Stimulated activated naive CD8-positive, alpha-beta T cell treated with anti-CD3 and anti-CD28 coated beads, Interleukin-15, amount 100 ng/mL, for 72 hours (primary cell): ENCODE results near the gene CENPP.
"Not testable (repeated sequence)": the region's sequence is repeated elsewhere in the genome, so short reads cannot be mapped to it uniquely, and the experiment has no call there.

ENCODE experiments used
- ATAC-seq: fragments of 150-1000 bp; cut with Tn5 transposase; 2 replicates; pipeline ENCODE4 v1.10.0; 2021; ENCODE audit warnings: mild to moderate bottlenecking, moderate library complexity
- DNase-seq, 2 donors: peaks; one replicate each; pipeline ENCODE4 v3.0.0; 2021 to 2022
- H3K27ac Mint-ChIP-seq, 2 donors: one replicate each; pipeline ENCODE4 v1.8.0; 2022; ENCODE audit warnings: mild to moderate bottlenecking in 2 of 2, mixed read lengths in 2 of 2, moderate library complexity in 2 of 2
- H3K27me3 Mint-ChIP-seq: one replicate; pipeline ENCODE4 v1.8.0; 2022; ENCODE audit warnings: mixed read lengths
- H3K4me1 Mint-ChIP-seq: one replicate; pipeline ENCODE4 v1.8.0; 2022; ENCODE audit warnings: mild to moderate bottlenecking, mixed read lengths
- H3K4me3 Mint-ChIP-seq, 2 donors: one replicate each; pipeline ENCODE4 v1.8.0; 2022; ENCODE audit warnings: mild to moderate bottlenecking in 2 of 2, mixed read lengths in 2 of 2, moderate library complexity in 1 of 2
- H3K9me3 Mint-ChIP-seq, 2 donors: one replicate each; pipeline ENCODE4 v1.8.0; 2022; ENCODE audit warnings: mixed read lengths in 2 of 2

The CENPP gene

DNA sequence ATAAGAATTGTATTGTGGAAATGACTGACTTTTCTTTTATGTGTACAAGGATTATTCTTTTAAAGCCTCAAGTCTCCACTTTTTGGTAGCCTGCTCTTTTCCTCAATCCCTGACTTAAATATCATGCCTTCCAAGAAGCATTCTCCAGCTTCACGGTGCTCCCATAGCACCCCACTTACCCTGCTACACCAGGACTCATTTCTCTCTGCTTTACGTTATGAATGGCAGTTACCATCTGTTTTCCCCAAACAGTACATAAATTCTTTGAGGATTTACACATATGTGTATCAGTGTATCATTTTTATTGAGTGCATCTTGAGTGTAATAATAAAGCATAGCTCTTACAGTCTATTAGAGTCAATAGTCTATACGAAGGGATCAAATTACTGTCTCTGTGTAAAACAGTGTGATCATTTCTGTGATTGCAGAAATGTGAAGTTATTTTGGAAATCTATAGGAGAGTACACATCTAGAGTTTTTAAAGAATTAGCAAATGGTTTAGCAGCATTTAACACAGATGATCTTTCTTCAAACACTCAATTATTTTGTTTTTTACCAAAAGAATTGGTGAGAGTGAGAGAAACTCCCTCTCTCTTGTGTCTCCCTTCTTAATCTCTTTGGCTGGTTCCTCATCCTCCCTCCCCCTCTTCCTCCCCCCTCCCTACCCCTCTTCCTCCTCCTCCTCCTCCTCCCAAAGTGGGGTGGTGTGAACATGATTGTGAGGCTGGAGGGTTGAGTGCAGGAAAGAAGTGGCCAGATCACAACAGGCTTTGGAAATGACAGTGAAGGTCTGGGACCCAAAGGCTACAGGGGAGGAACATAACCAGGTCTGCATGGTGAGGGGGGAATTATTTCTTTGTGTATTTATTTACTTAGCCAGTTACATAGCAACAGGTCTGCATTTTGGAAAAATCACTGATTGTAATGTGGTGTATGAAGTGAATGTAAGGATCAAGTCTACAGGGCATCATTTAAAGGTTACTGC is 237.7 kb downstream of the CENPP start:
- no peak for DNase-seq
- Mint-ChIP-seq H3K4me3 (no peak overlapping the region), H3K27ac (no peak overlapping the region), H3K9me3 (no peaks in the 10 kb centered on the region), H3K4me1 (peaks cover 8% of the 10 kb centered on the region), H3K27me3 (no peaks in the 10 kb centered on the region)
- no peak for ATAC-seq

GRCh38 chr9:92564504-92564903 is 238.8 kb downstream of the CENPP start:
- no peak for DNase-seq
- H3K4me1 Mint-ChIP-seq = peaks cover 8% of the 10 kb centered on the region
- ATAC-seq = no peak

GRCh38 chr9:92564982-92565381 is 239.2 kb downstream of the CENPP start:
- Mint-ChIP-seq H3K9me3 (no peaks in the 10 kb centered on the region), H3K4me3 (no peak overlapping the region), H3K27me3 (no peaks in the 10 kb centered on the region), H3K4me1 (peaks cover 8% of the 10 kb centered on the region), H3K27ac (no peak overlapping the region)
- ATAC-seq (no peak), DNase-seq (no peak)

More at GRCh38 chr9:92564504-92564903, 238.8 kb downstream of the CENPP start:
- H3K27me3 Mint-ChIP-seq = no peaks in the 10 kb centered on the region
- H3K4me3 Mint-ChIP-seq = no peak overlapping the region
- H3K9me3 Mint-ChIP-seq = no peaks in the 10 kb centered on the region
- H3K27ac Mint-ChIP-seq = no peak overlapping the region

DNA sequence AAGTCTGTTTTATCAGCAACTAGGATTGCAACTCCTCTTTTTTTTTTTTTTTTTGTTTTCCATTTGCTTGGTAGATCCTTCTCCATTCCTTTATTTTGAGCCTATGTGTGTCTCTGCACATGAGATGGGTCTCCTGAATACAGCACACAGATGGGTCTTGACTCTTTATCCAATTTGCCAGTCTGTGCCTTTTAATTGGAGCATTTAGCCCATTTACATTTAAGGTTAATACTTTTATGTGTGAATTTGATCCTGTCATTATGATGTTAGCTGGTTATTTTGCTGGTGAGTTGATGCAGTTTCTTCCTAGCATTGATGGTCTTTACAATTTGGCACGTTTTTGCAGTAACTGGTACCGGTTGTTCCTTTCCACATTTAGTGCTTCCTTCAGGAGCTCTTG is 246.1 kb downstream of the CENPP start:
- not testable (repeated sequence) for ATAC-seq

GRCh38 chr9:92573612-92574011 is 247.9 kb downstream of the CENPP start:
- not testable (repeated sequence) for DNase-seq, H3K9me3 Mint-ChIP-seq, H3K27ac Mint-ChIP-seq, H3K27me3 Mint-ChIP-seq, H3K4me3 Mint-ChIP-seq, ATAC-seq, H3K4me1 Mint-ChIP-seq

More for the DNA sequence above, 246.1 kb downstream of the CENPP start:
- H3K27me3 Mint-ChIP-seq, H3K4me3 Mint-ChIP-seq, H3K27ac Mint-ChIP-seq, H3K4me1 Mint-ChIP-seq, DNase-seq, H3K9me3 Mint-ChIP-seq: not testable (repeated sequence)

- Mint-ChIP-seq H3K4me3 (no peak overlapping the region), H3K4me1 (no peaks in the 10 kb centered on the region), H3K27me3 (no peaks in the 10 kb centered on the region), H3K9me3 (no peaks in the 10 kb centered on the region), H3K27ac (no peak overlapping the region)
- no peak for DNase-seq
- ATAC-seq = no peak
These were observed 250.4 kb downstream of the CENPP start for GRCh38 chr9:92576175-92576574.

- Mint-ChIP-seq H3K27me3 (no peaks in the 10 kb centered on the region), H3K9me3 (peaks cover 0 to 14% of the 10 kb centered on the region in 2 donors), H3K4me3 (no peak overlapping the region), H3K4me1 (no peaks in the 10 kb centered on the region), H3K27ac (no peak overlapping the region)
- ATAC-seq = no peak
- no peak for DNase-seq
These were observed 264.2 kb downstream of the CENPP start for GRCh38 chr9:92589923-92590322.

DNA sequence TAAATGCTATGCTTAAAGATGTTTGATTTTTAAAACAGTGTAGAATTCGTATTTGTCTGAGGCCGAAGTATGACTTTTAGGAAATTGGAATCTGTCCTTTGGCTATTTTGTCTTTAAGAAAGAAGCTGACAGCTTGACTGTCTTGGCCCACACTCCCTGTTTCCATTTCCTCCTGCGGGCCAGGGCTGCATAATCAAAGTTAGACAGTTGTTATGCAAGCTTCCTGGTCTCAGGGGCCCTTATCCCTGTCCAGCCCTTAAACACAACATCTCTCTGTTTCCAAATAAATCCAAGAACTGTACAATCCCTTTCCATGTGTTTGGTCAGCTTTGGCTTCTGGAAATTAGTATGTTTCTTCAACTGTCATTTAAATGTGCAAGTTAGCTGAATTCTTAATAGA is 264.6 kb downstream of the CENPP start:
- H3K27me3 Mint-ChIP-seq = no peaks in the 10 kb centered on the region
- ATAC-seq (no peak), DNase-seq (no peak)
- H3K9me3 Mint-ChIP-seq = peaks cover 0 to 14% of the 10 kb centered on the region in 2 donors
- no peak overlapping the region for H3K27ac Mint-ChIP-seq
- no peaks in the 10 kb centered on the region for H3K4me1 Mint-ChIP-seq
- no peak overlapping the region for H3K4me3 Mint-ChIP-seq

- no peaks in the 10 kb centered on the region for H3K9me3 Mint-ChIP-seq
- ATAC-seq (peak; percentile 80), DNase-seq (no peak)
- H3K4me3 Mint-ChIP-seq = no peak overlapping the region
- no peaks in the 10 kb centered on the region for H3K27me3 Mint-ChIP-seq
- H3K4me1 Mint-ChIP-seq = no peaks in the 10 kb centered on the region
- H3K27ac Mint-ChIP-seq = no peak overlapping the region
These were observed 266.8 kb downstream of the CENPP start for GRCh38 chr9:92592537-92592936.

GRCh38 chr9:92592946-92593861 is 267.5 kb downstream of the CENPP start:
- Mint-ChIP-seq H3K4me1 (no peaks in the 10 kb centered on the region), H3K9me3 (no peaks in the 10 kb centered on the region), H3K27me3 (no peaks in the 10 kb centered on the region), H3K27ac (peak overlapping the region in 1 of 2 donors; percentile 42), H3K4me3 (no peak overlapping the region)
- ATAC-seq (peak; percentile 28), DNase-seq (no peak)

DNA sequence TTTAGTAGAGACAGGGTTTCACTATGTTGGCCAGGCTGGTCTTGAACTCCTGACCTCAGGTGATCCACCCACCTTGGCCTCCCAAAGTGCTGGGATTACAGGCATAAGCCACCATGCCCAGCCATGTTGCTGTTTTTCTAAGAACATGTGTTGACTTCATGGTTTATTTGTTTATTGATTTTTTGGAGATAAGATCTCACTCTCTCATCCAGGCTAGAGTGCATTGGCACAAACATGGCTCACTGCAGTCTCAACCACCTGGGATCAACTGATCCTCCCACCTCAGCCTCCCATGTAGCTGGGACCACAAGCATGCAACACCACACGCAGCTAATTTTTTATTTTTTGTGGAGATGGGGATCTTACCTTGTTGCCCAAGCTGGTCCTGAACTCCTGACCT is 269.3 kb downstream of the CENPP start:
- not testable (repeated sequence) for H3K4me1 Mint-ChIP-seq, DNase-seq, H3K9me3 Mint-ChIP-seq, H3K27me3 Mint-ChIP-seq, H3K27ac Mint-ChIP-seq, ATAC-seq, H3K4me3 Mint-ChIP-seq

- Mint-ChIP-seq H3K27ac (peak overlapping the region in 1 of 2 donors; percentile 83), H3K9me3 (no peaks in the 10 kb centered on the region), H3K27me3 (no peaks in the 10 kb centered on the region), H3K4me3 (no peak overlapping the region), H3K4me1 (no peaks in the 10 kb centered on the region)
- ATAC-seq = no peak
- DNase-seq = no peak
These were observed 270.2 kb downstream of the CENPP start for GRCh38 chr9:92595930-92596329.

DNA sequence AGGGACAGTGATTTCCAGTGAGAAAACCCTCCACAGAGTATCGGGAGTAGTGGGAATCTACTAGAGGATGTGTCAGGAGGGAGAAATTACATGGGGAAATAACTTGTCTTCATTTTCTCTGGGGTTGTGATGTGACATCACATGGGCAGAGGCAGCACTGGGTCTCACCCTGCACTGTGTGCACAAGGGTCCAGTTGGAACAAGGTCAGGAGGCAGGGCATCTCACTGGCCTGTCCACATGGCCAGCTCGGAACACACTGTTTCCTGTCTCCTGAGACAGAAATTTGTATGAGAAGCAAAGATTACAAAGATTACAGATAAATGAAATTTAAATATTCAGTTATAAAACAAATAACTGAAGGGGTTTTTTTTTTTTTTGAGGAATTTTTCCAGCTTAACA is 272.6 kb downstream of the CENPP start:
- Mint-ChIP-seq H3K4me3 (no peak overlapping the region), H3K27ac (peak overlapping the region; percentile 16 to 59), H3K4me1 (no peaks in the 10 kb centered on the region), H3K9me3 (peaks cover 1 to 3% of the 10 kb centered on the region in 2 donors), H3K27me3 (no peaks in the 10 kb centered on the region)
- no peak for DNase-seq
- ATAC-seq = no peak

DNA sequence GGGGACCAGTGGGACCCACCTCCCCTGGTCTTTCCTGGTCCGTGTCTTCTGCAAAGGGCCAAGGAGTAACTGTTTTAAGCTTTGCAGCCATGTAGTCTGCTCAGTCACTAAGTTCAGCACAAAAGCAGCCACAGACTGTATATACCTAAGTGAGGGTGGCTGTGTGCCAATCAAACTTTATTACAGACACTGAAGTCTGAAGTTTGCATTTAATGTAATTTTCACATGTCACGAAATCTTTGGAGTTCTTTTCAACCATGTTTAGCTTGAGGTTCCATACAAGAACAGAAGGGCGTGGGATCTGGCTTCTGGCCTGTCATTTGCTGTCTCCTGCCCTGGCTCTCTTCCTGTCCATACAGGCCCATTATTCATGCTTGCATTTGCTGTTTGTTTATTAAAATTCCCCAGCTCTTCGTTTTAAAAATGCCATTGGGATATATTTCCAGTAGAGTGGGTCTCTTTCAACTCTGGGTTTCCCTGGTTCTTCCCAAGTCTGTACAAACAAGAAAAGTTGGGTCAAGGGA is 274.2 kb downstream of the CENPP start:
- Mint-ChIP-seq H3K4me3 (no peak overlapping the region), H3K9me3 (peaks cover 10 to 15% of the 10 kb centered on the region in 2 donors), H3K27ac (no peak overlapping the region), H3K4me1 (no peaks in the 10 kb centered on the region), H3K27me3 (no peaks in the 10 kb centered on the region)
- no peak for DNase-seq
- ATAC-seq = no peak

DNA sequence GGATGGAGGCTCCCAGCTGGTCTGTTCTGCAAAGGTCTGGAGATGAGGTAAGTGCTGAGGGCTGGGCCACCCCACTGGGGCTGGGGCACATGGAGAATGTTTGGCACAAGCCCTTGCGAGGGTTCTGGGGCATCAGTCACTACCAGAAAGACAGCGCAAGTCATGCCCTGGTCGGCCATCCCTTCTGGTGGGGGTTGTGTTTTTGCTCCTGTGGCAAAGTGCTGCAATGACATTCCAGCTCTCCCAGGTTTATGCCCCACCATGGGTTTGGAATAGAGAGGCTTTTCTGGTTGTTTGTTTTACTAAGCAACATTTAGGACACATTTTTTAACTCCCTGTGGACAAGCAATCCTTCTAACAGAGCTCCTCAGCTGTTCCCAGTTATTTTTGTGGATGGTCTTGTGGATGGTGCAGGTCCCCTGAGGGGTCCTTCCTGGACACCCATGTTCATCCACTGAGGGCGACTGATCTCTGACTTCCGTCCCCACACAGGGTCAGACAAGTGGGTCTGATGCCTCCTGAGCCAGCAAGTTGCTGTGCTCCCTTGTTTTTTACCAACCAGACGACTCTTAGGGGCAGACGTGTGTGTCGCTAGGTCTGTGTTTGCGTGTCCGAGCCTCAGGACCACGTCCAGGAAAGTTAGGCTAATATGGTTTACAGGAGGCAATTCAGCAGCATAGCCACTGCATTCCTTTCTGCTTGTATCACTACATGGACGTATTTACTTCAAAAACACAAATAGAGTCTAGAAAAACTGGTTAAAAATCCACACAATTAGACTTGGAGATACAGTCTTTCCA is 274.9 kb downstream of the CENPP start:
- H3K27ac Mint-ChIP-seq = no peak overlapping the region
- H3K27me3 Mint-ChIP-seq = no peaks in the 10 kb centered on the region
- no peak for DNase-seq
- H3K4me1 Mint-ChIP-seq = no peaks in the 10 kb centered on the region
- ATAC-seq = no peak
- no peak overlapping the region for H3K4me3 Mint-ChIP-seq
- H3K9me3 Mint-ChIP-seq = peaks cover 10 to 15% of the 10 kb centered on the region in 2 donors
